Measurements from ENCODE around the gene ADCY5. TPM values are rescaled to one million over a fixed set of nuclear protein-coding genes. Genes with fewer than 3 reads are reported as not detected.

Gene ADCY5
- total RNA-seq, 4 donors from 2014 or later = 13.3 to 27.4 (median 21.7) TPM

DNA sequence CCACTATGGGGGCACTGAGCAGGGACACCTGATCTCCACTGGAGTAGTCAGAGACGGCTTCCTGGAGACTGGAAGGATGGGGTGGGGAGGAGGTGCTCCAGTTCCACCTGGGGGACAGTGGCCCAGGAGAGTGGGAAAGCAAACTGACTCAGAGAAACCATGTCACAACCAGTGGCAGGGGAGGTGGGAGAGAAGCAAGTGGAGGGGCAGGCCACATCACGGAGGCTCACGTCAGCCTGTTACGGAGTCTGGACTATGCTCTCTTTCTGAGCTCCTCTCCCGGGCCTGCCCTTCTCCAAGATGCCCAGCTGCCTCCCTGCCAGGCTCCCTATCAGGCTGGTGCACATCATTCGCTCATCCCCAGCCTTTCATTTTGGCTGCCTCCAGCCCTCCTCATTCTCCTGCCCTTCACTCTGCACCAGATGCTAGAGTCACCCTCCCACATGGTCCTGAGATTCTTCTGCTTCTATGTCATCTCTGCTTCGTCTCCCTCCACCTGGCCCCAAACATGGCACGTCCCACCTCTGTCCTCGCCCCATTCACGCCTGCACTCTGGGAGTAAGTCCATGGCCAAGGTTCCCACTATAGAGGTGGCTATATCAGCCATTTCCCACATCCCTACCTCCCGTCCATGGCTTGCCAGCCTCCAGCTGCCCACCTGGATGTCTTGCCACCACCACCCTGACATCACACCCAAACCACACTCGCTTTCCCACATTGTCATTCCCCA lies 100.3 kb downstream of the ADCY5 start:
- no peak for DNase-seq (ENCODE audit: low spot score in 2 of 2)
- 86 to 87% methylated on average over 12 of the region's 12 CpGs for WGBS, 2 donors
- H3K4me1 ChIP-seq = peaks cover 0 to 10% (median 2%) of the 10 kb centered on the region in 4 donors
- H3K27me3 ChIP-seq = no peaks in the 10 kb centered on the region
- no peak overlapping the region for H3K27ac ChIP-seq
- no peak for TF ChIP-seq POLR2A (IDR thresholded peaks at IDR 0.05)
- TF ChIP-seq, protein P1, sequence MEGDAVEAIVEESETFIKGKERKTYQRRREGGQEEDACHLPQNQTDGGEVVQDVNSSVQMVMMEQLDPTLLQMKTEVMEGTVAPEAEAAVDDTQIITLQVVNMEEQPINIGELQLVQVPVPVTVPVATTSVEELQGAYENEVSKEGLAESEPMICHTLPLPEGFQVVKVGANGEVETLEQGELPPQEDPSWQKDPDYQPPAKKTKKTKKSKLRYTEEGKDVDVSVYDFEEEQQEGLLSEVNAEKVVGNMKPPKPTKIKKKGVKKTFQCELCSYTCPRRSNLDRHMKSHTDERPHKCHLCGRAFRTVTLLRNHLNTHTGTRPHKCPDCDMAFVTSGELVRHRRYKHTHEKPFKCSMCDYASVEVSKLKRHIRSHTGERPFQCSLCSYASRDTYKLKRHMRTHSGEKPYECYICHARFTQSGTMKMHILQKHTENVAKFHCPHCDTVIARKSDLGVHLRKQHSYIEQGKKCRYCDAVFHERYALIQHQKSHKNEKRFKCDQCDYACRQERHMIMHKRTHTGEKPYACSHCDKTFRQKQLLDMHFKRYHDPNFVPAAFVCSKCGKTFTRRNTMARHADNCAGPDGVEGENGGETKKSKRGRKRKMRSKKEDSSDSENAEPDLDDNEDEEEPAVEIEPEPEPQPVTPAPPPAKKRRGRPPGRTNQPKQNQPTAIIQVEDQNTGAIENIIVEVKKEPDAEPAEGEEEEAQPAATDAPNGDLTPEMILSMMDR (IDR thresholded peaks at IDR 0.05) = no peak
- no peak for TF ChIP-seq EP300 (IDR thresholded peaks at IDR 0.05)
- H3K36me3 ChIP-seq = no peaks in the 10 kb centered on the region
- no peak overlapping the region for H3K4me3 ChIP-seq
- no peaks in the 10 kb centered on the region for H3K9me3 ChIP-seq

DNA sequence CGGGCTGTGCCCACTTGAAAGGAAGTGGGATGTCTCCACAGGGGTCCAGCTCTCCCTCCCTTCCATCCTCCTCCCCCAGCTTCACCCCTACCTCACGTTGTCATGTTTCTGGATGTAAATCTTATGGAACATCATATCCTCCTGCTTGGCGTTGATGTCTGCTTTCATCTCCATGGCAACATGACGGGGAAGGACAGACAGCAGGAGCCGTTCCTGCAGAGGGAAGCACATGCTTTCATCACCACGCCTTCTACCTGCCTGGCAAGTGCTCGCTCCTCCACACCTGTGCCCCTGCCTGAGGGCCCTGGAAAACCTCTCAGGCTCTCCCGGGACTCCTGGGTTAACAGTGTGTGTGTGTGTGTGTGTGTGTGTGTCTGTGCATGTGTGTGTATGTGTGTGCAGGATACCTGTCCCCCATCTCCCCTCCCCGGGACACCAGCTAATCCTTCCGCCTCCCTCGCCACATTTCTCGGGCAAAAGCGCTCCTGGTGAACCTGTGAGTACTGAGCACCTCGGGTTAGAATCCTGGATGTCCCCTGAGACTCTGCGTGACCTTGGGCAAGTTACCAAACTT lies 101.1 kb downstream of the ADCY5 start:
- WGBS, 2 donors = 73 to 74% methylated on average over 14 to 15 of the region's 15 CpGs
- DNase-seq (ENCODE audit: low spot score in 2 of 2) = no peak
- no peaks in the 10 kb centered on the region for H3K9me3 ChIP-seq
- H3K4me1 ChIP-seq = peaks cover 0 to 9% (median 0%) of the 10 kb centered on the region in 4 donors
- TF ChIP-seq, protein P1 (IDR thresholded peaks at IDR 0.05) = no peak
- H3K4me3 ChIP-seq = no peak overlapping the region
- no peak overlapping the region for H3K27ac ChIP-seq
- H3K36me3 ChIP-seq = no peaks in the 10 kb centered on the region
- no peaks in the 10 kb centered on the region for H3K27me3 ChIP-seq

DNA sequence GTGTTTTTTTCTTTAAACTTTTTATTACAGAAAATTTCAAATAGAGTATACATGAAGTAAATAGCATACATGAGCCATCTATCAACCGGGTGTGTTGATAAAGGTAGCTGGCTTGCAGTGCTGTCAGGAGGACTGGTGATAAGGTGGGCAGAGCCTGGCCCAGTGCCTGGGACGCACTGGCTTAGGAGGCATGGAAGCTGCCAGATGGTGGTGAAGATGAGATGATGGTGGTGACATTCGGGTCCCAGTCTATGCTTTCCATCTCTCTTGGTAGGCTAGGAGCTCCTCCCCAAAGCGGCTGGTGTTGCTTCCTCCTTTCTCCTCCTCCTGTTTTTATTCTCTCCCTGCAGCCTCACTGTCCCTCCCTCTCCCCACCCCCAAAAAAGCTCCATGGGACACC lies 101.7 kb downstream of the ADCY5 start:
- WGBS, 2 donors = 82 to 92% methylated on average over 4 of the region's 4 CpGs

DNA sequence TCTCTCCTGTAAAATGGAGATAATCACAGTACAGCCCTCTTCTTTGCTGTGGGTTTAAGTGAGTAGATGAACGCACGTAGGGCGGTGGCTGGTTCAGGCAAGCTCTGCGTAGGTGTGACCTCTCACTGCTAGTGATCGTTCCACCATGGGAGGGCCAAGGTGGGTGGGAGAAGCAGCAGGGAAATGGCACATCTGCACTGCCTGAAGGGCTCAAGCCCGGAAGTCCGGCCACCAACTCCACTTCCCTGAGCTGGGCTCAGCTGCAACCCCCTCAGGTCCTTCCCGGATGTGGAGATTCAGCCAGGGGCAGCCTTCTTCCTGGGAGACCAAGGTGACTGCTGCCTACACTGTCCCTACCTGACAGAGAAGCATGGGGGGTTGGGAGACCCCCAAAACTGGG lies 102.9 kb downstream of the ADCY5 start:
- H3K4me1 ChIP-seq = no peaks in the 10 kb centered on the region
- no peaks in the 10 kb centered on the region for H3K9me3 ChIP-seq
- DNase-seq (ENCODE audit: low spot score in 2 of 2) = no peak
- H3K4me3 ChIP-seq = no peak overlapping the region
- H3K36me3 ChIP-seq = no peaks in the 10 kb centered on the region
- no peak for TF ChIP-seq POLR2A (IDR thresholded peaks at IDR 0.05)
- TF ChIP-seq, protein P1 (IDR thresholded peaks at IDR 0.05) = no peak
- no peak for TF ChIP-seq EP300 (IDR thresholded peaks at IDR 0.05)
- 87 to 92% methylated on average over 5 to 8 of the region's 8 CpGs for WGBS, 2 donors
- H3K27ac ChIP-seq = no peak overlapping the region
- no peaks in the 10 kb centered on the region for H3K27me3 ChIP-seq

More for the DNA sequence above, 101.7 kb downstream of the ADCY5 start:
- Histone ChIP-seq H3K27ac (no peak overlapping the region), H3K9me3 (no peaks in the 10 kb centered on the region), H3K36me3 (no peaks in the 10 kb centered on the region), H3K4me3 (no peak overlapping the region), H3K4me1 (peaks cover 0 to 3% (median 0%) of the 10 kb centered on the region in 4 donors), H3K27me3 (no peaks in the 10 kb centered on the region)
- DNase-seq (ENCODE audit: low spot score in 2 of 2) = no peak
- no peak for TF ChIP-seq EP300 (IDR thresholded peaks at IDR 0.05)
- TF ChIP-seq, protein P1 (IDR thresholded peaks at IDR 0.05) = no peak
- TF ChIP-seq POLR2A (IDR thresholded peaks at IDR 0.05) = no peak

DNA sequence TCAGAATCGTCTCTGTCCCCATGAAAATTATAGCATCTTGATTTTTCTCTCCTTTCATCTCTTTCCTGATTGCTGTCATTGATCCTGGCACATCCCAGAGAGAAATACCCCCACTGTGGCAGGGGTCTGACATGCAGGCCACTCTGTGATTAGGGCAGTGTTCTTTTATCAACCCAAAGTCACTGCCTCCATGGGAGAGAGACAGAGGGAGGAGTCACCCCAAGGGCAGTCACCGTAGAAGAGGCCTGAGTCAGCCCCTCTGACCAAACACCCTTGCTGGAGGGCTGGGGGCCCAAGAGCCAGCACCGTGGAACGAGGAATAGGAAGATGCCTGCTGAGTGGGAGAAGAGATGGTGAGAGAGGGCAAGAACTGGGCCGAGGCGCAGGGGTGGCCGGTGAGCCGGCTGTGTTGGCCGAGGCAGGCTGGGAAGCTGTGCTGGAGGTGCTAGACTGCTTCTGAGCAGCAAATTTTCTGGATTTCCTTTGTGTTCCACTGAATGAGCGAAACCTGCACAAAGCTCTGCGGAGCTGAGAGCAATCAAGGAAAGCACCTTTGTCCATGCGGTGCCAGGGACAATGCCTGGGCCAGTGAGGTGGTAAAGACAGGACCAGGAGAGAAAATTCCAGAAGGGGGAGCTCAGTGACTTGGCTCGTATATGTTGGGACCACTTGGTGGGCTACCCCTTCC lies 103.8 kb downstream of the ADCY5 start:
- 75 to 78% methylated on average over 13 of the region's 13 CpGs for WGBS, 2 donors
- H3K27ac ChIP-seq = no peak overlapping the region
- H3K27me3 ChIP-seq = no peaks in the 10 kb centered on the region
- H3K4me1 ChIP-seq = no peaks in the 10 kb centered on the region
- no peaks in the 10 kb centered on the region for H3K36me3 ChIP-seq
- no peaks in the 10 kb centered on the region for H3K9me3 ChIP-seq
- DNase-seq (ENCODE audit: low spot score in 2 of 2) = no peak
- H3K4me3 ChIP-seq = no peak overlapping the region
- TF ChIP-seq, protein P1 (IDR thresholded peaks at IDR 0.05) = no peak
- TF ChIP-seq POLR2A (IDR thresholded peaks at IDR 0.05) = no peak
- TF ChIP-seq EP300 (IDR thresholded peaks at IDR 0.05) = no peak
